K562 (cell line): ENCODE measurements around the gene ZMYM1. TPM values are rescaled to one million over a fixed set of nuclear protein-coding genes. Genes with fewer than 3 reads are reported as not detected.

ENCODE experiments used
- ATF6 ChIP-seq: sonication (generic); formaldehyde crosslinking; IDR thresholded peaks from 2 replicates; pipeline ENCODE4 v1.4.0; 2020; ENCODE audit warnings: mild to moderate bottlenecking, missing genetic modification reagents
- ATF7 ChIP-seq: fragments of 450-650 bp; IDR thresholded peaks from 2 replicates; pipeline ENCODE4 v1.7.1; 2014; ENCODE audit warnings: mild to moderate bottlenecking, moderate library complexity
- BMI1 ChIP-seq: fragments of 150-350 bp; IDR thresholded peaks from 2 replicates; pipeline ENCODE4 v1.6.1; 2014; ENCODE audit warnings: low read length
- MEF2D ChIP-seq: conservative IDR thresholded peaks from 2 replicates; pipeline ENCODE4 v1.6.1; 2016; ENCODE audit warnings: low read depth, missing genetic modification characterization, missing compliant biosample characterization
- MNT ChIP-seq, 2 experiments: fragments of 450-650 bp; conservative IDR thresholded peaks; 2 replicates each; pipeline ENCODE4 v1.6.1; 2017; ENCODE audit warnings: mild to moderate bottlenecking in 2 of 2, moderate library complexity in 2 of 2
- SIRT6 ChIP-seq: IDR thresholded peaks from one replicate; pipeline ENCODE4 v1.6.1; 2012; ENCODE audit warnings: low read depth, mild to moderate bottlenecking, control low read depth, inconsistent platforms, low read length, moderate library complexity
- TEAD2 ChIP-seq: fragments of 450-650 bp; IDR thresholded peaks from 2 replicates; pipeline ENCODE4 v1.6.1; 2016; ENCODE audit warnings: missing genetic modification characterization, control low read depth, missing compliant biosample characterization
- TEAD4 ChIP-seq, 2 experiments: sonication (generic) in 1 of 2; formaldehyde crosslinking in 1 of 2; IDR thresholded peaks; 2 replicates each; pipeline versions ENCODE4 v1.6.1 to v1.8.0; 2012 to 2022; ENCODE audit warnings: borderline replicate concordance in 1 of 2, inconsistent platforms in 1 of 2, low read length in 1 of 2, mild to moderate bottlenecking in 1 of 2, missing genetic modification reagents in 1 of 2
- YBX1 ChIP-seq: fragments of 450-650 bp; IDR thresholded peaks from 2 replicates; pipeline ENCODE4 v1.7.1; 2016; ENCODE audit warnings: mild to moderate bottlenecking
- ZHX1 ChIP-seq: fragments of 150-350 bp; conservative IDR thresholded peaks from 2 replicates; pipeline ENCODE4 v1.6.1; 2014; ENCODE audit warnings: low read length
- ZNF175 ChIP-seq: fragments of 200-800 bp; sonication (Bioruptor generic); IDR thresholded peaks from 2 replicates; pipeline ENCODE4 v1.6.1; 2016; ENCODE audit warnings: low read depth, mild to moderate bottlenecking, missing genetic modification characterization, missing compliant biosample characterization
- ZNF407 ChIP-seq: fragments of 450-650 bp; IDR thresholded peaks from 2 replicates; pipeline ENCODE4 v1.6.1; 2016; ENCODE audit warnings: low read depth
- ZNF444 ChIP-seq: fragments of 250-450 bp; sonication (Bioruptor Pico); IDR thresholded peaks from 2 replicates; pipeline ENCODE4 v1.4.0; 2020; ENCODE audit warnings: mild to moderate bottlenecking, moderate library complexity
- polyA plus RNA-seq, 8 experiments: library from polyadenylated mRNA; depleted of rRNA in 4 of 8; stranded (reverse) in 5 of 8; unstranded in 3 of 8; fragments of >200 nt; fragmentation: Nextera tagmentation in 2 of 8; fragmentation: Illumina TruSeq in 1 of 8; extraction: Ambion mirVana in 2 of 8; extraction: Trizol in 1 of 8; gene quantifications; 2 replicates each; pipeline versions ENCODE4 v1.2.1 to v1.2.3, GENCODE V29; 2011 to 2014; ENCODE audit warnings: inconsistent platforms in 1 of 8, missing spikeins in 1 of 8
- total RNA-seq, 7 experiments: library from RNA; depleted of rRNA in 6 of 7; stranded (reverse); fragments of >200 nt in 6 of 7; fragmentation: Illumina TruSeq in 2 of 7; extraction: Trizol in 2 of 7; gene quantifications; 2 replicates each; pipeline versions ENCODE4 v1.2.1 to v1.2.3, GENCODE V29; 2011 to 2021; ENCODE audit warnings: low replicate concordance in 1 of 7

The ZMYM1 gene
- total and polyA plus RNA-seq, 9 of the 15 experiments (the other 6 are each of a cell fraction or from before 2014, with no cell fraction given) = 7.5 to 25.4 (median 15.8) TPM

- 0 out of 2 replicates have a peak, but pooled peaks have one; percentile 30 for TF ChIP-seq ZNF407
- peak; percentile 90; the same call in 1 of the 2 replicates for TF ChIP-seq YBX1
- no peak for TF ChIP-seq BMI1
- no peak for TF ChIP-seq ZNF444 (CRISPR knock-in tag)
- peak; percentile 72; the same call in 1 of the 2 replicates for TF ChIP-seq MEF2D (tag)
- TF ChIP-seq ZHX1 = no peak
- TF ChIP-seq ZNF175 (CRISPR knock-in tag) = 0 out of 2 replicates have a peak, but pooled peaks have one; percentile 33
- TF ChIP-seq TEAD4 (IDR thresholded peaks at IDR 0.05; ENCODE audit: low read length) = peak; percentile 91
- TF ChIP-seq TEAD4 (CRISPR knock-in tag; IDR thresholded peaks at IDR 0.05; ENCODE audit: borderline replicate concordance) = no peak
- no peak for TF ChIP-seq TEAD2
- TF ChIP-seq SIRT6 = no peak
- TF ChIP-seq ATF7 = 0 out of 2 replicates have a peak, but pooled peaks have one; percentile 22
- TF ChIP-seq ATF6 (CRISPR knock-in tag) = no peak
- peak in 1 of 2 experiments; percentile 46; a peak in 2 of 4 replicates for TF ChIP-seq MNT (conservative IDR thresholded peaks at IDR 0.05)
Measured at GRCh38 chr1:35136780-35137179, 57.6 kb downstream of the ZMYM1 start (continued).
